Heart left ventricle (tissue), 16 donors: ENCODE data around the gene EHF. TPM values are rescaled to one million over a fixed set of nuclear protein-coding genes. Genes with fewer than 3 reads are reported as not detected.

Experiments used
- ATAC-seq, 4 donors: fragments of 200-7000 bp; cut with Tn5 transposase; one replicate each; pipeline ENCODE4 v1.9.1; 2020 to 2022; ENCODE audit warnings: moderate library complexity in 4 of 4, mild to moderate bottlenecking in 3 of 4, moderate number of reproducible peaks in 1 of 4
- DNase-seq, 5 donors: peaks; one replicate each; pipeline ENCODE4 v3.0.0-alpha.2; 2020
- H3K27ac ChIP-seq, 12 donors: fragments of 200-600 bp; sonication (generic) in 4 of 12; one replicate each; pipeline versions ENCODE4 v1.5.0 to v1.8.0; 2016 to 2022; ENCODE audit warnings: mild to moderate bottlenecking in 2 of 12
- H3K27me3 ChIP-seq, 9 donors: fragments of 200-600 bp; sonication (generic) in 2 of 9; one replicate each; pipeline versions ENCODE4 v1.5.1 to v1.8.0; 2016 to 2022; ENCODE audit warnings: mild to moderate bottlenecking in 3 of 9
- H3K36me3 ChIP-seq, 9 donors: fragments of 200-600 bp; sonication (generic) in 2 of 9; one replicate each; pipeline versions ENCODE4 v1.5.0 to v1.8.0; 2018 to 2022; ENCODE audit warnings: mild to moderate bottlenecking in 2 of 9
- H3K4me1 ChIP-seq, 12 donors: fragments of 200-600 bp; sonication (generic) in 4 of 12; one replicate each; pipeline versions ENCODE4 v1.5.0 to v1.8.0; 2016 to 2022; ENCODE audit warnings: mild to moderate bottlenecking in 3 of 12
- H3K4me3 ChIP-seq, 12 donors: fragments of 200-600 bp; sonication (generic) in 4 of 12; one replicate each; pipeline versions ENCODE4 v1.5.0 to v1.8.0; 2017 to 2022; ENCODE audit warnings: mild to moderate bottlenecking in 9 of 12, moderate library complexity in 4 of 12
- H3K9me3 ChIP-seq, 12 donors: fragments of 200-600 bp; sonication (generic) in 4 of 12; one replicate each; pipeline versions ENCODE4 v1.5.0 to v1.8.0; 2016 to 2022; ENCODE audit warnings: mild to moderate bottlenecking in 1 of 12
- CTCF ChIP-seq, 12 donors: fragments of 200-600 bp; sonication (generic) in 4 of 12; IDR thresholded peaks; one replicate each; pipeline versions ENCODE4 v1.5.0 to v1.8.0; 2018 to 2022; ENCODE audit warnings: antibody characterized with exemption in 12 of 12, mild to moderate bottlenecking in 5 of 12
- POLR2A ChIP-seq, 2 donors: fragments of 450-650 bp; IDR thresholded peaks; one replicate each; pipeline ENCODE4 v1.6.1; 2017; ENCODE audit warnings: antibody characterized with exemption in 2 of 2, mild to moderate bottlenecking in 2 of 2, moderate library complexity in 2 of 2
- WGBS, 4 donors: extraction: QIAGEN DNeasy Blood & Tissue Kit in 2 of 4; methylation state at CpG; one replicate each; pipeline versions ENCODE4 v1.1.5 to v1.1.7; 2013 to 2018; 5-methylcytosine and 5-hydroxymethylcytosine counted together
- intact Hi-C, 10 donors: fragments of 100-400 bp; cut with DNase I; formaldehyde crosslinking; loops; one replicate each; pipeline versions ENCODE4 v1.11.1 to v1.14.2; 2022
- polyA plus RNA-seq, 2 donors: library from polyadenylated mRNA; stranded (reverse); fragments of 200-250 nt; gene quantifications; one replicate each; pipeline ENCODE4 v1.2.3, GENCODE V29; 2013
- total RNA-seq, 9 donors: library from RNA; depleted of rRNA in 2 of 9; stranded (reverse); fragments of >200 nt in 2 of 9; fragmentation: NEBNext Ultra II Directional in 3 of 9; extraction: Animal tissue kit (Norgen Biotek cat#: 25700) in 3 of 9; gene quantifications; one replicate each; pipeline versions ENCODE4 v1.1.0 to v1.2.4, GENCODE V29; 2016 to 2023
- donor health status: ischemic (EF 13 %, LVEDD 7.1; RV severe dilation, severe dysfunction).
- donor health status: healthy with polysubstance abuse.
- donor health status: DM: no; HTN: yes; CAD: no.
- donor health status: DM: no; HTN: no; CAD: no.
- donor health status: ischemic (EF 25% LVEDD 6.9; RV normal size, moderate dysfunction).
- donor health status: ischemic (EF 25% LVEDD 5.7; RV mildly dilated, moderate dysfunction).
- donor health status: healthy.
- donor health status: DM: yes; HTN: yes; CAD: no.
- donor health status: ischemic (EF 35%, LVEDD 5.7; RV mildly dilated, moderate dysfunction).
- donor health status: nonischemic (EF 11% LVEDD 7.7; RV severe dilation, severe dysfunction).
- donor health status: DM: yes; HTN: yes; CAD: no.
- donor health status: PGD.
- donor health status: ischemic (EF 29% LVEDD 5.4; RV normal size, mild dysfunction).
- donor health status: nonischemic (EF 23%, LVEDD 6.1; RV moderate dilation, normal function).

The EHF gene
- total and polyA plus RNA-seq, 11 donors, result 0.19 to 1.9 (median 0.67) TPM

- H3K27me3 ChIP-seq, result no peaks in the 10 kb centered on the region
- H3K27ac ChIP-seq, result no peak overlapping the region
- TF ChIP-seq POLR2A (IDR thresholded peaks at IDR 0.05), result no peak
- TF ChIP-seq CTCF (IDR thresholded peaks at IDR 0.05), result no peak
- DNase-seq, result no peak
- no peaks in the 10 kb centered on the region for H3K9me3 ChIP-seq
- H3K36me3 ChIP-seq, result no peaks in the 10 kb centered on the region
- 70 to 80% (median 77%) methylated on average over 4 of the region's 4 CpGs for WGBS, 4 donors
- no peaks in the 10 kb centered on the region for H3K4me1 ChIP-seq
- intact Hi-C loops, result loop anchor here in 1 of 10 donors (10.0 kb wide), 1 partner anchor 127 kb away; no protein-coding TSS in a partner anchor
- ATAC-seq, result no peak
- no peak overlapping the region for H3K4me3 ChIP-seq
Observed at GRCh38 chr11:34667810-34668582, 47.1 kb downstream of the EHF start.

- no peaks in the 10 kb centered on the region for H3K4me1 ChIP-seq
- H3K27me3 ChIP-seq, result no peaks in the 10 kb centered on the region
- no peak for TF ChIP-seq POLR2A (IDR thresholded peaks at IDR 0.05)
- TF ChIP-seq CTCF (IDR thresholded peaks at IDR 0.05), result no peak
- H3K27ac ChIP-seq, result no peak overlapping the region
- no peak for DNase-seq
- intact Hi-C loops, result loop anchor here in 1 of 10 donors (10.0 kb wide), 1 partner anchor 126 kb away; no protein-coding TSS in a partner anchor
- 87 to 89% (median 88%) methylated on average over 4 of the region's 4 CpGs for WGBS, 4 donors
- H3K36me3 ChIP-seq, result no peaks in the 10 kb centered on the region
- H3K9me3 ChIP-seq, result no peaks in the 10 kb centered on the region
- no peak for ATAC-seq
- no peak overlapping the region for H3K4me3 ChIP-seq
Observed at GRCh38 chr11:34668583-34669053, 47.7 kb downstream of the EHF start.

- no peak overlapping the region for H3K27ac ChIP-seq
- H3K27me3 ChIP-seq, result no peaks in the 10 kb centered on the region
- H3K4me3 ChIP-seq, result no peak overlapping the region
- TF ChIP-seq CTCF (IDR thresholded peaks at IDR 0.05) (no peak), POLR2A (IDR thresholded peaks at IDR 0.05) (no peak)
- WGBS, 4 donors, result 74 to 80% (median 75%) methylated on average over 3 of the region's 3 CpGs
- intact Hi-C loops, result loop anchor here in 1 of 10 donors (10.0 kb wide), 1 partner anchor 125 kb away; no protein-coding TSS in a partner anchor
- ATAC-seq (no peak), DNase-seq (no peak)
- no peaks in the 10 kb centered on the region for H3K9me3 ChIP-seq
- no peaks in the 10 kb centered on the region for H3K4me1 ChIP-seq
- H3K36me3 ChIP-seq, result no peaks in the 10 kb centered on the region
Observed at GRCh38 chr11:34669458-34669857, 48.6 kb downstream of the EHF start.

GRCh38 chr11:34671117-34671516 is 50.2 kb downstream of the EHF start:
- TF ChIP-seq CTCF (IDR thresholded peaks at IDR 0.05) (no peak), POLR2A (IDR thresholded peaks at IDR 0.05) (no peak)
- ATAC-seq (no peak), DNase-seq (no peak)
- no peaks in the 10 kb centered on the region for H3K36me3 ChIP-seq
- H3K27me3 ChIP-seq, result no peaks in the 10 kb centered on the region
- no peak overlapping the region for H3K27ac ChIP-seq
- intact Hi-C loops, result no loop called here
- 83 to 92% (median 90%) methylated on average over 1 of the region's 1 CpG for WGBS, 4 donors
- H3K4me1 ChIP-seq, result no peaks in the 10 kb centered on the region
- H3K9me3 ChIP-seq, result no peaks in the 10 kb centered on the region
- H3K4me3 ChIP-seq, result no peak overlapping the region
